Esophagus squamous epithelium (tissue), 5 donors: ENCODE results near the gene METTL4. TPM values are rescaled to one million over a fixed set of nuclear protein-coding genes. Genes with fewer than 3 reads are reported as not detected.

Experiments used
- DNase-seq: peaks from one replicate; lab custom pipeline; 2025; lab: John Stamatoyannopoulos, UW
- H3K27ac ChIP-seq, 4 donors: fragments of 200-600 bp; sonication (generic); one replicate each; pipeline ENCODE4 v1.5.1; 2016 to 2019; ENCODE audit warnings: mild to moderate bottlenecking in 1 of 4
- H3K27me3 ChIP-seq, 4 donors: fragments of 200-600 bp; sonication (generic); 1 replicate in 3 of 4; 2 replicates in 1 of 4; pipeline versions ENCODE4 v1.5.1 to v1.6.0; 2017 to 2021; ENCODE audit warnings: antibody characterized with exemption in 1 of 4
- H3K36me3 ChIP-seq, 3 donors: fragments of 200-600 bp; sonication (generic); one replicate each; pipeline ENCODE4 v1.5.1; 2016 to 2019
- H3K4me1 ChIP-seq, 3 donors: fragments of 200-600 bp; sonication (generic); one replicate each; pipeline ENCODE4 v1.5.1; 2017 to 2019
- H3K4me3 ChIP-seq, 4 donors: fragments of 200-600 bp; sonication (generic); 1 replicate in 3 of 4; 2 replicates in 1 of 4; pipeline ENCODE4 v1.5.1; 2016 to 2019; ENCODE audit warnings: mild to moderate bottlenecking in 2 of 4, moderate library complexity in 1 of 4
- H3K9me3 ChIP-seq, 3 donors: fragments of 200-600 bp; sonication (generic); one replicate each; pipeline ENCODE4 v1.5.1; 2016 to 2019
- CTCF ChIP-seq, 6 experiments: fragments of 450-650 bp in 4 of 6; fragments of 200-600 bp in 2 of 6; sonication (generic) in 2 of 6; IDR thresholded peaks; one replicate each; pipeline ENCODE4 v1.5.1; 2016 to 2019; ENCODE audit warnings: antibody characterized with exemption in 6 of 6, mild to moderate bottlenecking in 4 of 6, moderate library complexity in 4 of 6
- POLR2A ChIP-seq, 4 donors: fragments of 450-650 bp; IDR thresholded peaks; one replicate each; pipeline ENCODE4 v1.6.1; 2017; ENCODE audit warnings: antibody characterized with exemption in 4 of 4, mild to moderate bottlenecking in 4 of 4, moderate library complexity in 3 of 4
- WGBS, 2 donors: methylation state at CpG; one replicate each; pipeline ENCODE4 v1.1.5; 2018; 5-methylcytosine and 5-hydroxymethylcytosine counted together
- intact Hi-C: fragments of 100-400 bp; cut with DNase I; formaldehyde crosslinking; loops from one replicate; pipeline ENCODE4 v1.15.0; 2022
- total RNA-seq, 4 donors: library from RNA; depleted of rRNA; stranded (reverse); fragments of >200 nt; gene quantifications; one replicate each; pipeline ENCODE4 v1.1.0, GENCODE V29; 2016
- donor health status: DM: yes; HTN: yes; CAD: no.

METTL4 gene
- 1 to 10 TPM; 1.8 to 6.7 (median 4.4) TPM for total RNA-seq

- peak within 1 kb of the TSS; percentile 62 to 90 (median 70) for H3K4me3 ChIP-seq
- intact Hi-C loops: loop anchor here (2.0 kb wide), 1 partner anchor 83 kb away; the partner anchor contains the start of gene SMCHD1
- H3K27ac ChIP-seq: peak within 1 kb of the TSS; percentile 96 to 98 (median 96)
- H3K9me3 ChIP-seq: no peaks in the 10 kb centered on the region
- no peaks in the 10 kb centered on the region for H3K27me3 ChIP-seq
- DNase-seq: peak; percentile 9
- peaks cover 0 to 10% (median 0%) of the 10 kb centered on the region in 3 donors for H3K36me3 ChIP-seq
- 0% methylated on average over 32 to 39 of the region's 55 CpGs for WGBS, 2 donors
- TF ChIP-seq CTCF (IDR thresholded peaks at IDR 0.05): peak in 1 of 6 experiments; percentile 27
- peak in 3 of 4 donors; percentile 34 to 54 (median 45) for TF ChIP-seq POLR2A (IDR thresholded peaks at IDR 0.05)
- H3K4me1 ChIP-seq: peaks cover 6 to 43% (median 11%) of the 10 kb centered on the region in 3 donors
These were observed at the start of gene METTL4, which contains the start of gene NDC80 for GRCh38 chr18:2571200-2572170. Gene METTL4 (minus strand): TSS chr18:2571505. CDS start chr18:2567216, 4,289 bp downstream. Gene NDC80 (plus strand): TSS chr18:2571557. CDS start chr18:2572986, 1,429 bp downstream.

- 89 to 98% methylated on average over 2 to 4 of the region's 4 CpGs for WGBS, 2 donors
- TF ChIP-seq POLR2A (IDR thresholded peaks at IDR 0.05): no peak
- no peak for TF ChIP-seq CTCF (IDR thresholded peaks at IDR 0.05)
- Histone ChIP-seq H3K4me3 (no peak overlapping the region), H3K36me3 (peaks cover 0 to 9% (median 0%) of the 10 kb centered on the region in 3 donors), H3K9me3 (no peaks in the 10 kb centered on the region), H3K27ac (no peak overlapping the region), H3K27me3 (no peaks in the 10 kb centered on the region), H3K4me1 (no peaks in the 10 kb centered on the region)
- intact Hi-C loops: no loop called here
- DNase-seq: no peak
These were observed 46.7 kb upstream of the METTL4 start for GRCh38 chr18:2618009-2618408.

GRCh38 chr18:2617401-2617998, 46.2 kb upstream of the METTL4 start:
- intact Hi-C loops: no loop called here
- no peaks in the 10 kb centered on the region for H3K27me3 ChIP-seq
- WGBS, 2 donors: 72 to 84% methylated on average over 4 of the region's 4 CpGs
- DNase-seq: no peak
- H3K9me3 ChIP-seq: no peaks in the 10 kb centered on the region
- no peaks in the 10 kb centered on the region for H3K4me1 ChIP-seq
- TF ChIP-seq POLR2A (IDR thresholded peaks at IDR 0.05): no peak
- TF ChIP-seq CTCF (IDR thresholded peaks at IDR 0.05): no peak
- H3K27ac ChIP-seq: no peak overlapping the region
- H3K4me3 ChIP-seq: no peak overlapping the region
- H3K36me3 ChIP-seq: peaks cover 0 to 9% (median 0%) of the 10 kb centered on the region in 3 donors

GRCh38 chr18:2612996-2613395, 41.7 kb upstream of the METTL4 start:
- H3K4me1 ChIP-seq: no peaks in the 10 kb centered on the region
- no peaks in the 10 kb centered on the region for H3K9me3 ChIP-seq
- peaks cover 0 to 9% (median 0%) of the 10 kb centered on the region in 3 donors for H3K36me3 ChIP-seq
- no peak for TF ChIP-seq CTCF (IDR thresholded peaks at IDR 0.05)
- H3K27me3 ChIP-seq: no peaks in the 10 kb centered on the region
- WGBS, 2 donors: 77% methylated on average over 1 of the region's 1 CpG
- H3K27ac ChIP-seq: no peak overlapping the region
- DNase-seq: no peak
- intact Hi-C loops: no loop called here
- H3K4me3 ChIP-seq: no peak overlapping the region
